Posterior vena cava (tissue), 2 donors: ENCODE measurements around the gene SOHLH1. TPM values are rescaled to one million over a fixed set of nuclear protein-coding genes. Genes with fewer than 3 reads are reported as not detected.

Source experiments
- DNase-seq: peaks from one replicate; pipeline ENCODE4 v3.0.0-alpha.2; 2020; ENCODE audit warnings: low spot score
- intact Hi-C, 2 donors: fragments of 100-400 bp; cut with DNase I; formaldehyde crosslinking; loops; one replicate each; pipeline versions ENCODE4 v1.14.1 to v1.14.2; 2022 to 2023
- total RNA-seq, 2 donors: library from RNA; stranded (reverse); fragmentation: NEBNext Ultra II Directional; extraction: Animal tissue kit (Norgen Biotek cat#: 25700); gene quantifications; one replicate each; pipeline ENCODE4 v1.2.1, GENCODE V29; 2021
- donor health status: DM: yes; HTN: yes; CAD: no.
- donor health status: DM: yes; HTN: yes; CAD: no.

The SOHLH1 gene
- total RNA-seq, 2 donors from 2014 or later: not detected

DNA sequence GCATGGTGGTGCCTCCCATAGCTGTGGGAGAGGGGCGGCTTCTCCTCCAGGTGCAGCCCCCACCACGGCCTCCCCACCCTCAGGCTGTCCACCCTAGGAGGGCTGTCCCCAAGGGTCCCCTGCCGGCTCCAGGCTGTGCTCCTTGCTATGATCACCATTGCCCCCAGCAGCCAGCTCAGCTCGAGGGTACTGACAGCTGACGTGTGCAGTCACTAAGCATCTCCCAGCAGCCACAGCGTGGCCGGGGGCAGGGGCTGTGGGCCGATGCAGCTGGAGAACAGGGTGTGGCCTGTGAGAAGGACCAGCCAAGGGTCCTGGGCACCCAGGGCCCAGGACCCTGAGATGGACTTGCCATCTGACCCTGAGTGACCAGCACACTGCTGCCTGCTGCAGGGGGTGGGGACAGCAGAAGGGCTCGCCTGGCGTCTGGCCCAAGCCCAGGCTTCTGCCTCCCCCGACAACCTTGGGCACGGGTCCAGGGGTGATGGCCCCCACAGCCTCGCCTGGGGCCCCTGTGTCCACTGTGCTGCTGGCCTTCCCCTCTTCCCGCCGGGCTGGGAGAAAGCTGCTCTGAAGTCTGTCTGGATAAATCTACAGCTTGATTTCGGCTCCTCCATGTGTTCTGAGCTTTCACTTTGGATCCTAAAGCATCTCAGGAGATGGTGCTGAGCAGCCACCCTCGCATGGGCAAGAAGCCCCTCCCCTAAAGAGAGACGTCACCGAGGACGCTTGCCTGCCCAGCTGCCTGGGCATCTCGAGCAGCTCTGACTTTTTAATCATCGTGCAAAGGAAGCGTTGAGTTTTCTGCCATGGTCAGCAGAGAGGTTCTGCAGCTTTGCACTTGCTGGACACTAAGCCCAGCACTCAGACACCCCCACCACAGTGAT is 8.2 kb upstream of the SOHLH1 start:
- intact Hi-C loops: no loop called here
- DNase-seq: no peak

DNA sequence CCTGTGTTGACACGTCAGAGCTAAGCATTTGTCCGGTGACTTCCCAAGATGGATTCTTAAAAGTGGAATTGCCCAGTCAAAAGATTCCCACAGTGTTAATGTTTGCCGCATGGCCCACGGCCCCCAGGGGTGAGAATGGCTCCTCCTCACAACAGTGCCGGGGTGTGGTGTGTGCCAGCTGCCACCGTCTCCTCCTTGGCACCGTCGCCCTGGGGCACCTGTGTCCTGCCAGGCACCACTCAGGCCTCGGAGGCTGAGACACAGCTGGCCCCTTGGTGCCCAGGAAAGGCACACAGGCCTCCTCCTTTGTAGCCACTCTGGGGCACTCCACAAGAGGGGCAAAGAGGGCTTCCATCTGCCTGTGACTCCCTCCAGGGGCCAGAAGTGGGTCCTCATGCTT is 7.0 kb upstream of the SOHLH1 start:
- intact Hi-C loops: no loop called here
- DNase-seq: no peak

DNA sequence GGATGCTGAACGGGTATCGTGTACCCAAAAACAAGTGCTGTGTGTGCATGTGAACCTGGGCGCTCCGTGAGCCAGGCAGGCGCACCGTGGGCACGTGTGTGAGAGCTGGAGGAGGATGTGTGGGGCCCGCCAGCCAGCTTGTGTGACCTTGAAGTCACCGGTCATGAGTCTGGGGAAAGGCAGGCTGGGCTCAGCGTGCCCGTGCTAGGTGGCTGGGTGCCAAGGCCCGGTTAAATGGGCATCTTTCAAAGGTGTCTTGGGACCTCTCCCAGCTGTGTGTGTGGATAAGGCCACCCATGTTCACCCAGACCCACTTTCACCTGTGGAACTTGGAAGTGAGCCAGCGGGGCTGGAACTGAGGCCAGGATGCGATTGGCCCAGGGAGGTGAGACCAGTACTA is 6.1 kb upstream of the SOHLH1 start:
- intact Hi-C loops: no loop called here
- no peak for DNase-seq

DNA sequence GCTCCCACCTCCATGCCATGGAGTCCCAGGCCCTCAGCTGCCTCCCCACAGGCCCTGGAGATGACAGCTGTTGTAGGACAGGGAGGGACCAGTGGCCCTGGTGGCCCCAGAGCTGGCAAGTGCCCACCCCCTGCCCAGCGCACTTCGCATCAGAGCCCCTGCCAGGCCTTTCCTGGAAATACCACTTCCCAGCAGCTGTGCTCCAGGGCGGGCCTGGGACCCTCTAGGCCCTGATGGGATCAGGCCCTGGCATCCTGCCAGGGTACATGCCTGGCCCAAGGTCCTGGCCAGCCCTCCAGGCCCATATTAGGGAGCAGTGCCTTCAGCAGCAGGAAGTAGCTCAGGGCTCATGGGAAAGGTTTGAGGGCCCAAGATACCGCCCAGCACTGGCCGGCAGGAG is 5.2 kb upstream of the SOHLH1 start:
- no peak for DNase-seq
- intact Hi-C loops: no loop called here

DNA sequence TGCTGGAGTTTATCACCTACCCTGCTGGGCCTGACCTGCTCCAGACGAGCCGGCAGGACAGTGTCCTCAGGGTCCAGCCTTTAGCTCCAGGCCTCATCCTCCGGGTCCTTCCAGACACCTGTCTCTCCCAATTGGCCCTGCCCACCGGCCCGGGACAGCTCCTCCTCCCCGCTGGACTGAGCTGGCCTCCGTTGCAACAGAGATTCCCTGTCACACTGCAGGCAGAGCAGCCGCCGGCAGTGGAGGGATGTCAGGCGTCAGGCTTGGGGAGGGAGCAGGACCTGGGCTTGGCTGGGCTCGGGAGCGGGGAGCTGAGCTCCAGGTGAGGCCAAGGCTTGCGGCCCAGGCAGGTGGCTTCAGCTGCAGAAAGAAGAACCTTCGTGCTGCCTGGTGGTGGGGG is 4.4 kb upstream of the SOHLH1 start:
- DNase-seq: no peak
- intact Hi-C loops: no loop called here

DNA sequence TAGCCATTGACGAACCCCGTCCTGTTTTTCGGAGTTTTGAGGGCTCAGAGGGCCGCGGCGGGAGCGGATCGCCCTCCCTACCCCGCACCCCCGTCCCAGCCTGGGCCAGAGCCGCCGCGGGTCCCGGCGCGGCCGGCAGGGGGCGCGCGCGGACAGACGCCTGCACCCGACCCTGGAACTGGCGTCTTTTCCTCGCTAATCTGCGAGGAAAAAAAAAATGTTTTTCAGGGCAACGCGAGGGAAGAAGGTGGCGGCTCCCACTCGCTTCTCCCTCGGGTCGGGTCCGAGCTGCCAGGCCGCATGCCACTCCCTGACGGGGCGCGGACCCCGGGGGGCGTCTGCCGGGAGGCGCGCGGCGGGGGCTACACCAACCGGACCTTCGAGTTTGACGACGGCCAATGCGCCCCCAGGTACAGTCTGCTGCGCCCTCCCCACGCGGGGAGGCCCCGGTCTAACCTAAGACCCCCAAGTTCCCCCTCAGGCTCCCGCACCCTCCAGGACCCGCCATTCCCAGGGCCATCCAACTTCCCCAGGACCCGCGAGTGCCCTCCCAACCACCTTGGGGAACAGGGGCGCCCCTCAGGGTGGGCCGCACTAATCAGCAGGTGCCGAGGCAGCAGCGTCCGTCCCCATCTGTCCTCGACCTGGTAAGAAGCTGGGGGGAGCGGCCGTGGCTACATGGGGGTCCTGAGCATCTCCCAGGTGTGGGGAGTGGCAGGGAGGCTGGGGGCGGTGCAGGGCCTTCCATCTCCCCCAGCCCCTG is 2.9 kb upstream of the SOHLH1 start, which contains the start of gene KCNT1:
Gene KCNT1, plus strand, starts transcription at position 227 of the 763 bp plus-strand sequence. Its CDS starts 74 bp downstream, at position 301.
- intact Hi-C loops: no loop called here
- DNase-seq: no peak

DNA sequence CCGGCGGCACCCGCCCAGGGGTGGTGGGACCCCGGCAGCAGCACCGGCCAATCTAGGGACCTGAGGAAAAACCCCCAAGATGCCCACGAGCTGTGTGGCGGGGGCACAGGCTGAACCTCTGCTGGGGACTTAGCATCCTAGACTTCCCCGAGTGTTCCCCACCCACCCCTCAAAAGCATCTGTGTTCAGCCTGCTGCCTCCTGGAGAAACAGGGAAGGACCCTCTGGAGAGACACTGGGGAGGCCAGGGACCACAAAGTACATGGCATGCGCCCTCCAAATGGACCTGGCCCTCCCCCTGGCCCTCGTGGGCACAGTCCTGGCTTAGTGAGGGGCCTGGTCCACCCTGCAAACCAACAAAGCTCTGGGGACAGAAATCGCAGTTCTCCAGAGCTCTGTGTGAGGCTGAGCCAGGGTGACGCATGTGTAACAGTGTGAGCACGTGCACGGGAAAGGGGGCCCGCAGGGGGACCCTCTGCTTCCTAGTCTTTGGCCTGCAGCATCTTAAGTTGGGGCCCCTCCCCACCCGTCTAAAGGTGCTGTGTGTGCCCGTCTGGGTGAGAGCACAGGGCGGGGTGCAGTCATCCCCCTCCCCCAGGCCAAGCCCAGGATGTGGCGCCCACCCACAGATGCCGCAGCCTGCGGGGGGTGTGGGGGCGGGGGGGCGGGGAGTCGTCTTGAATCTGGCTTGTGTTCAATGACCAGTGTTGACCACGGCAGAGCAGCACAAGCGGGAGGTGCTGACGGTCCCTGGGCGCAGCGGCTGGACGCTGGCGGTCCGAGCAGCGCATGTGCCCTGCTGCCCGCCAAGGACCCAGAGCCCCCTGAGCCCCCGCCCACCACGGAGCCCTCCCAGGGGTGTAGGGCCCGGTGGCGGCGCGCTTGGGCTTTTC is 2.0 kb upstream of the SOHLH1 start:
- intact Hi-C loops: no loop called here
- DNase-seq: no peak

DNA sequence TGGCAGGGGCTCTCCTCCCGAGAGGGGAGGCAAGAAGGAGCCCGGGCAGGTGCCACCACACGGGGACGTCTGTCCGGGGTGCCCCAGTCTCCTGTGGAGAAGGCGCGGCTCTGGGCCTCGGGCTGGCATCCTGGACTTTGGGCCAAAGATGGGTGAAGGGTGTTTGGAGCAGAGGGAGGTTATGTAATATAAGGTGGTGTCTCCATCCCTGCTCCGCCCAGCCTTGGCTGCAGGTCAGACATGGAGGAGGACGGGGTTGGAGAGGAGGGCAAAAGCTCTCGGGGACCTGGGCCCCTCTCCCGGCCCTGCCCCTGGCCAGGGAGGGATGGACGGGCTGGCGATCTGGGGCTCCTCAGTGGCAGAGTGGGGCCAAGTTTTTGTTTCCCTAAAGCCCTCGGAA is 1.2 kb upstream of the SOHLH1 start:
- DNase-seq: no peak
- intact Hi-C loops: no loop called here

DNA sequence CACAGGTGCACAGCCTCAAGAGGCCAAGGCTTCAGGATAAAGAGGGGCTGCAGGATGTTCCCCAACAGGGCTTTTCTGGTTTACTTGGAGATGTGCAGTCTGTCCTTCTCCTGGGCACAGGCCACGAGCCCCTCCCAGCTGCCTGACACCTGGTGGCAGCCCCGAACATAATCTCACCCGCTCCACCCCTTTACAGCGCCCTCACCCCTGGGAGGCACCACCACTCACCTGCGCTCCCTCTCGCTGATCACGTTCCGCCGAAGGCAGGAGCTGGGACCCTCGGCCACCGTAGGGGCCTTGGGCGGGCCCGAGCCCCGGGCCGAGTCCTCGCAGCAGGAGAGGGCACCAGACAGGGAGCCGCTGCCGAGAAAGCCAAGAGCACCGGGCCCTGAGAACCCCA is 514 bp downstream of the SOHLH1 start:
- intact Hi-C loops: loop anchor here in 1 of 2 donors (10.0 kb wide), 1 partner anchor 414 kb away; no protein-coding TSS in a partner anchor
- DNase-seq: no peak

DNA sequence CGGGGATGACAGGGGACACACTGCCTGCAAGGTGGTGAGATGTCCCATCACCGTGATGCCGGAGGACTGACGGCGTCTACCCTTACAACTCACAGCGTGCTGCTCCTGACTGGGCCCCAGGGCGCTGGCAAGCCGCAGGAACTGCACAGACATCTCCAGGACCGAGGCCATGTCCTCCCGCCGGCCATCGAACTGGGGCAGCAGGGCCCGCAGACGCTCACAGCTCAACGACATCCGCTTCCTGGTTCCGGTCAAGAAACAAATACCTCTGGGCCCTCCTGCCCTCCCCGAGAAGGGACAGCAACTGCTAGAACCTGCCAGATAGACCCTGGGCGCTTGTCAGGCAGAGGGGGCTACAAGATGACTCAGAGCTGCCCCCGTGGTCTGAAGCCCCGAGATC is 1.0 kb downstream of the SOHLH1 start:
- no peak for DNase-seq
- intact Hi-C loops: loop anchor here in 1 of 2 donors (10.0 kb wide), 1 partner anchor 413 kb away; no protein-coding TSS in a partner anchor

DNA sequence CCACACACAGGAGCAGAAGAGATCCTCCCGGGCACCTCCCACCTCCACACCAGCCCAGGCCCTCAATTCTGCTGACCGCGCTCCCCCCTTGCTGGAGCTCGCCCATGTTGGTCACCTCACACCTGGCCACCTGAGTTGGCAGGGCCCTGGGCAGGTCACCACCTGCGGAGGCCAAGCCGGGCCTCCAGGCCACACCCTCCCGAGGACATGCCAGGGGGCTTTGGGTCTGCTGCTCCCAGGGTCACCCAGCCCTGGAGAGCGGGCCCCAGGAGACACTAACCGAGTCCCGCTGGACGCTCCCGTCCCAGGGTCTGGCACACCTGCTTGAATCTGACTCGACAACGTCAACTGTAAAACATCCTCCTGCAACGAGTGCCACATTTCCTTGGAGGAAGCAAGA is 2.1 kb downstream of the SOHLH1 start:
- intact Hi-C loops: loop anchor here in 1 of 2 donors (10.0 kb wide), 1 partner anchor 412 kb away; no protein-coding TSS in a partner anchor
- no peak for DNase-seq

DNA sequence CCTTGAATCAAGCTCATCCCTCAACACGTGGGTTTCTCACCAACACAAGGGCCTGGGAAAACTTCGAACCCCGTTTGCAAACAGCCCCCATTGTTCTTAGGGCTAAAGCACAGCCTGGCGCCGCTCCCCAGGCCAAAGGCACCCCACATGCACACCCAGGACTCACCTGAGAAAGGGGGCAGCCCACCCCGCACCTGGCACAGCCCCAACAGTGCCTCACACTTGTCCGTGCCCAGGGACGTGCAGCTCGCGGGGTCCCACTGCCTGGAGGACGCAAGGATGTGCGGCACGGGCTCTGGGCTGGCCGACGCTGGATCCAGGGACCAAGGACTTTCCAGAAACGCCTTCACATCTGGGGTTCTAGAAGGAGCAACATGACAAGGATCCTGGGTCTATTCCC is 2.8 kb downstream of the SOHLH1 start:
- intact Hi-C loops: loop anchor here in 1 of 2 donors (10.0 kb wide), 1 partner anchor 412 kb away; no protein-coding TSS in a partner anchor

DNA sequence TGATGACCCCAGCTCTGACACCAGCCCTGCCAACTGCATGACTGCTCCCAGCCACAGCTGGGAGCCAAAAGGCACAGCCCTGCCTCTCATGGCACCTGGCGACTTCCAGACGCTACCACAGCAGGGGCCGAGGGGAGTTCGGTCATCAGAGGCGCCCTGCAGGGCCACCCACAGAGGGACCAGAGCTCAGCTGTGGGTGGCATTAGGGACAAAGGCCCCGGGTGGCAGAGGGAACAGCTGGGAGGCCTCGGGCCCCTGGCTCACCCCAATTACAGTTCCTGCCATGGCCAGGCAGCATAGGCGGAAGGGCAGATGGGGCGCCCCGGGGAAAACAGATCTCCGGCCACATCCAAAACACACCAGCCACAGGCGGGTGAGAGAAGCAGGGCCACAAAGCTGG is 3.6 kb downstream of the SOHLH1 start:
- intact Hi-C loops: loop anchor here in 1 of 2 donors (10.0 kb wide), 1 partner anchor 411 kb away; no protein-coding TSS in a partner anchor
- no peak for DNase-seq

More for the DNA sequence above, 2.8 kb downstream of the SOHLH1 start:
- DNase-seq: no peak

DNA sequence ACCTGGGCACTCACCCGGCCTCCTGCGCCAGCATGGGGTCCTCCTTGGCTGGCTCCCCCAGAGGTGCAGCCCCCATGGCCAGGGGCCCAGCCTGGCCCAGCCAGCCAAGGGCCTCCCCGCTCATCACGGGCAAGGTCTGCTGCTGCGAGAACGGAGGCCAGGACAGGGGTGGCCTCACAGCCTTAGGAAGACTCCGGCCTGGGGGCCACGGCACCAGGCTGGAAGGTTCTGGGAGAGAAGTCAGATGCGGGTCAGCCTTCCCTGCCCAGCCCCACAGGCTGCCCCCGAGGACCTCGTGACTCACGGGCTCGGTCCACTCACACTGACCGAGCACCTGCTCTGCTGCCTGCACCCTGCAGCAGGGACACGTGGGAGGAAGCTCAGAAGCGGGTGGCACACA is 4.2 kb downstream of the SOHLH1 start:
- DNase-seq: no peak
- intact Hi-C loops: loop anchor here in 1 of 2 donors (10.0 kb wide), 1 partner anchor 410 kb away; no protein-coding TSS in a partner anchor

DNA sequence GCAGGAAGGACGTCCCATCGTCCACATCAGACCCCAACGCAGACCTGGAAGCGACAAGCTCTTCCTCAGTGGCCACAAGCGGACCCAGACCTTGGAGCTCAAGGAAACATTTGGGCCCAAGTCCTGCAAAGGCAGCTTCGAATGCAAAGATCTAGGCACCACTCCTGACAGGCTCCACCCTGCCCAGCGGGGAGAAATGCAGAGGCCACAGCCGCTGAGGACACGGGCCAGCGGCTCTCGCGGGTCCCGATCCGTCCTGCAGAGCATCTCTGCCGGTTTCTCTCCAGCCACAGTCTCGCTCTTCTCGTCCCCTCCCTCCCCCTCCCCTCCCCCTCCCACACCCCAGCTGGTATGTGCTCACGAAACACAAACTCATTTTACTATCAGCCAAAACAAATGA is 4.9 kb downstream of the SOHLH1 start:
- intact Hi-C loops: loop anchor here in 1 of 2 donors (10.0 kb wide), 1 partner anchor 410 kb away; no protein-coding TSS in a partner anchor
- no peak for DNase-seq

DNA sequence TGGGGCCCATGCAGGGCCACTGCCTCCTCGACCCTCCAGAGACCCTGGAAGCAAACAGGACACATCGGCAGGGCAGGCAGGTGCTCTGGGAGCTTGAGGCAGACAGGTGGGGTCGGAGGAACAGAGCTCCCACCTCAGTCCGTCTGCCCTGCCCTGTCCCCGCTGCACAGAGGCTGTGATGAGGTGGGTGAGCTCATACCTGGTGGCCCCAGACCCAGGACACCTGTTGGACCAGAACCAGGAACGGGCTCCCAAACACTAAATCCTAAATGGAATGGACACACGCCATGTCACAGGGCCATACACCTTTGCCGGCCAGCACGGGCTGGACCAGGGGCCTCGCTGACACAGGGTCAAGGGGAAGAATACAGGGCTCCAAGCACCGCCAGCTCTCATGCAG is 5.5 kb downstream of the SOHLH1 start:
- DNase-seq: no peak
- intact Hi-C loops: loop anchor here in 1 of 2 donors (1.0 to 10.0 kb wide), 2 partner anchors 21 to 409 kb away; no protein-coding TSS in a partner anchor

DNA sequence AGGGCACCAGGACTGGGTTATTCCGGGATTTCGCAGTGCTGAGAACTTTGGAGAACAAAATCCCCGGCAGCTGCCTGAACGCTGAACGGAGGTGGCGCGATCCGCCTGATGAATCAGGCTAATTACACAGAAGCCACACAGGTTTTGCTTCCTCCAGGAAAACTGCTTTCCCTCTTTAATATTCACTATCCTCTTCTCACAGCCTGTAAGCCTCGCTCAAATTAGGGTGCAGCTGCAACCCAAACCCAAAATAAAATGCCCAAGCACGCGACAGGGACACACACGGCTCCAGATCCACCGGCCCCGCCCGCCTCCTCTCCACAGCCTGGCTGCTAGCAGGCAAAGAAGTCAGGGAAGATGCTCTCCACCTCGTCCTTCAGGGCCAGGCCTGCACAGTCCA is 6.0 kb downstream of the SOHLH1 start:
- intact Hi-C loops: loop anchor here in 1 of 2 donors (1.0 to 10.0 kb wide), 2 partner anchors 21 to 408 kb away; no protein-coding TSS in a partner anchor
- no peak for DNase-seq

DNA sequence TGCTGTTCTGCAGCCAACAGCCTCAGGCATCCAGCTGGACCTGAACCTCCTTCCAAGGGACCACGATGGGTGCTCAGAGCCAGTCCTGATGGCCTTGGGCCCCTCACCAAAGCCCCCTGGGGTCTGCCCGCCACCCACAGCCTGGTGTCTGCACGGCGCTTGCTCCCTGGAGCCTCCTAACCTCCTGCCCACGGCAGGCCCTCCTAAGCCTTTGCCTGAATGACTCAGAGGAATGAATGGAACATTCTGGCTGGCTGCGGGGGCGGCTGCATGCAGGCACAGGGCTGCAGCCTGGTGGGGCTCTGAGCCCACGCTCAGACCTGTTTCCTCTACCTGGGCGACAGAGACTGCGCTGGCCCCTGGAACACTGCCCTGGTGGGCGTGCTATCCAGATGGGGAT is 6.9 kb downstream of the SOHLH1 start:
- DNase-seq: no peak
- intact Hi-C loops: loop anchor here in 1 of 2 donors (10.0 kb wide), 1 partner anchor 408 kb away; no protein-coding TSS in a partner anchor
